Activated T-helper 9 cell treated with anti-CD3 and anti-CD28 coated beads, Interleukin-2, amount 50 U/mL, for 16 hours (primary cell): ENCODE results near the gene TBC1D3H.
"Not testable (repeated sequence)": the region's sequence is repeated elsewhere in the genome, so short reads cannot be mapped to it uniquely, and the experiment has no call there.

Source experiments
- DNase-seq: peaks from one replicate; pipeline ENCODE4 v3.0.0-alpha.2; 2020; ENCODE audit warnings: low read depth

TBC1D3H gene

GRCh38 chr17:36388385-36389245 lies at the start of gene TBC1D3H:
Gene TBC1D3H, minus strand, starts transcription at chr17:36388435. Its CDS starts 1,540 bp downstream, at chr17:36386895.
- DNase-seq, result not testable (repeated sequence)

- DNase-seq, result not testable (repeated sequence)
These were observed 40.7 kb upstream of the TBC1D3H start for GRCh38 chr17:36428891-36429290.

GRCh38 chr17:36415180-36415941 lies 27.1 kb upstream of the TBC1D3H start:
- not testable (repeated sequence) for DNase-seq

- not testable (repeated sequence) for DNase-seq
These were observed 2.9 kb upstream of the TBC1D3H start for GRCh38 chr17:36390943-36391645.

- DNase-seq, result not testable (repeated sequence)
These were observed 12.3 kb downstream of the TBC1D3H start for GRCh38 chr17:36375938-36376337.

GRCh38 chr17:36362496-36362895 lies 25.7 kb downstream of the TBC1D3H start:
- DNase-seq, result not testable (repeated sequence)
